Neuronal stem cell (in vitro differentiated cells): ENCODE results near the gene ADD3.

Experiments
- DNase-seq: peaks from one replicate; pipeline ENCODE4 v3.0.0-alpha.2; 2013; ENCODE audit warnings: low spot score
- H2AFZ ChIP-seq: one replicate; pipeline ENCODE4 v1.6.1; 2013; ENCODE audit warnings: mild to moderate bottlenecking, low read length, inconsistent platforms
- H2AK5ac ChIP-seq: 2 replicates; pipeline ENCODE4 v1.6.1; 2013; ENCODE audit warnings: low read depth, mild to moderate bottlenecking, inconsistent platforms, low read length, moderate library complexity, mixed read lengths
- H2BK120ac ChIP-seq: 2 replicates; pipeline ENCODE4 v1.6.1; 2013; ENCODE audit warnings: low read depth, mild to moderate bottlenecking, inconsistent platforms, low read length, moderate library complexity, mixed read lengths
- H2BK12ac ChIP-seq: one replicate; pipeline ENCODE4 v1.6.1; 2013; ENCODE audit warnings: low read length, inconsistent platforms
- H2BK15ac ChIP-seq: 2 replicates; pipeline ENCODE4 v1.6.1; 2013; ENCODE audit warnings: mild to moderate bottlenecking, low read length, inconsistent platforms, mixed read lengths
- H2BK5ac ChIP-seq: one replicate; pipeline ENCODE4 v1.6.1; 2013; ENCODE audit warnings: inconsistent platforms, mild to moderate bottlenecking, low read length, moderate library complexity
- H3K14ac ChIP-seq: one replicate; pipeline ENCODE4 v1.6.1; 2013; ENCODE audit warnings: low read length, inconsistent platforms
- H3K18ac ChIP-seq: 2 replicates; pipeline ENCODE4 v1.6.1; 2013; ENCODE audit warnings: low read length, inconsistent platforms
- H3K23ac ChIP-seq: 2 replicates; pipeline ENCODE4 v1.6.1; 2013; ENCODE audit warnings: low read depth, mild to moderate bottlenecking, mixed read lengths, low read length, inconsistent platforms; ENCODE audit not compliant: poor library complexity
- H3K27ac ChIP-seq: replicated peaks from 3 replicates; pipeline ENCODE4 v1.5.1; 2013; ENCODE audit warnings: low read length, inconsistent platforms
- H3K27me3 ChIP-seq, 3 experiments: 2 replicates each; pipeline ENCODE4 v1.6.1; 2013; ENCODE audit warnings: low read length in 3 of 3, mild to moderate bottlenecking in 2 of 3, inconsistent platforms in 1 of 3, low read depth in 1 of 3, mixed read lengths in 1 of 3, moderate library complexity in 1 of 3; ENCODE audit not compliant: control insufficient read depth in 3 of 3, insufficient read depth in 3 of 3
- H3K36me3 ChIP-seq, 2 donors: replicated peaks in 1 of 2; 2 replicates each; pipeline ENCODE4 v1.6.1; 2013; ENCODE audit warnings: low read length in 2 of 2; ENCODE audit not compliant: control insufficient read depth in 2 of 2, insufficient read depth in 2 of 2
- H3K4ac ChIP-seq: 2 replicates; pipeline ENCODE4 v1.6.1; 2013; ENCODE audit warnings: inconsistent platforms, mild to moderate bottlenecking, low read length, moderate library complexity
- H3K4me1 ChIP-seq, 2 donors: 1 replicate in 1 of 2; 2 replicates in 1 of 2; pipeline ENCODE4 v1.6.1; 2013; ENCODE audit warnings: low read length in 2 of 2, low read depth in 1 of 2; ENCODE audit not compliant: control insufficient read depth in 2 of 2, insufficient read depth in 1 of 2
- H3K4me2 ChIP-seq: one replicate; pipeline ENCODE4 v1.6.1; 2013; ENCODE audit warnings: mild to moderate bottlenecking, low read length, inconsistent platforms; ENCODE audit not compliant: insufficient read depth, poor library complexity, severe bottlenecking
- H3K4me3 ChIP-seq, 2 donors: 2 replicates each; pipeline ENCODE4 v1.5.1; 2013; ENCODE audit warnings: low read length in 2 of 2, mild to moderate bottlenecking in 2 of 2, inconsistent platforms in 1 of 2, moderate library complexity in 1 of 2
- H3K79me1 ChIP-seq: one replicate; pipeline ENCODE4 v1.6.1; 2013; ENCODE audit warnings: low read depth, mild to moderate bottlenecking, inconsistent platforms, low read length, moderate library complexity
- H3K9ac ChIP-seq: one replicate; pipeline ENCODE4 v1.6.1; 2013; ENCODE audit warnings: mild to moderate bottlenecking, low read depth, low read length, inconsistent platforms; ENCODE audit not compliant: poor library complexity
- H3K9me3 ChIP-seq, 2 donors: replicated peaks in 1 of 2; 2 replicates each; pipeline versions ENCODE3 to v1.6.1; 2013; ENCODE audit warnings: low read length in 2 of 2, mild to moderate bottlenecking in 2 of 2, inconsistent platforms in 1 of 2, low read depth in 1 of 2, mixed read lengths in 1 of 2, moderate library complexity in 1 of 2; ENCODE audit not compliant: control insufficient read depth in 2 of 2, insufficient read depth in 1 of 2
- H4K8ac ChIP-seq: one replicate; pipeline ENCODE4 v1.6.1; 2013; ENCODE audit warnings: low read depth, mild to moderate bottlenecking, inconsistent platforms, low read length, moderate library complexity
- H4K91ac ChIP-seq: one replicate; pipeline ENCODE4 v1.6.1; 2013; ENCODE audit warnings: low read length, low read depth, mild to moderate bottlenecking, inconsistent platforms; ENCODE audit not compliant: poor library complexity
- whole genome bisulfite sequencing, 2 donors: extraction: QIAGEN DNeasy Blood & Tissue Kit; methylation state at CpG; one replicate each; pipeline ENCODE4 v1.1.7; 2013; ENCODE audit warnings: missing lambda C conversion rate in 2 of 2, mixed read lengths in 1 of 2; ENCODE audit not compliant: insufficient read length in 2 of 2, insufficient replicate concordance in 1 of 2; ENCODE audit errors: extremely low coverage in 2 of 2; 5-methylcytosine and 5-hydroxymethylcytosine counted together

Gene ADD3

GRCh38 chr10:110151971-110152370 is 144.2 kb downstream of the ADD3 start:
- Histone ChIP-seq H2AK5ac (peak overlapping the region; percentile 85), H3K27me3 (peaks cover 0 to 18% (median 0%) of the 10 kb centered on the region in 3 experiments), H2AFZ (peak overlapping the region; percentile 78), H3K9me3 (no peaks in the 10 kb centered on the region), H4K8ac (no peak overlapping the region), H2BK5ac (peak overlapping the region; percentile 93), H3K4me3 (no peak overlapping the region), H3K18ac (peak overlapping the region; percentile 96), H3K4me2 (no peak overlapping the region), H2BK12ac (no peak overlapping the region), H3K27ac (peak overlapping the region; percentile 71), H4K91ac (no peak overlapping the region), H3K9ac (peak overlapping the region; percentile 55), H3K79me1 (no peaks in the 10 kb centered on the region), H3K4me1 (peaks cover 25 to 31% of the 10 kb centered on the region in 2 donors), H3K36me3 (no peaks in the 10 kb centered on the region), H2BK120ac (peak overlapping the region; percentile 93), H3K4ac (no peak overlapping the region), H2BK15ac (peak overlapping the region; percentile 98), H3K23ac (peak overlapping the region; percentile 66), H3K14ac (no peak overlapping the region)
- WGBS, 2 donors = no CpG with 5 or more reads among the region's 6 CpGs
- peak; percentile 33 for DNase-seq

- Histone ChIP-seq H2BK120ac (no peak overlapping the region), H3K27me3 (peaks cover 0 to 24% (median 0%) of the 10 kb centered on the region in 3 experiments), H3K4me3 (no peak overlapping the region), H3K23ac (no peak overlapping the region), H3K79me1 (no peaks in the 10 kb centered on the region), H3K4ac (no peak overlapping the region), H3K4me2 (no peak overlapping the region), H2BK15ac (no peak overlapping the region), H2AFZ (no peak overlapping the region), H2BK12ac (peak overlapping the region; percentile 14), H3K14ac (no peak overlapping the region), H3K4me1 (peaks cover 23 to 25% of the 10 kb centered on the region in 2 donors), H2AK5ac (no peak overlapping the region), H4K8ac (no peak overlapping the region), H3K27ac (no peak overlapping the region), H3K36me3 (no peaks in the 10 kb centered on the region), H3K18ac (no peak overlapping the region), H3K9ac (no peak overlapping the region), H2BK5ac (no peak overlapping the region), H3K9me3 (no peaks in the 10 kb centered on the region), H4K91ac (no peak overlapping the region)
- no peak for DNase-seq
- no CpG with 5 or more reads among the region's 7 CpGs for WGBS, 2 donors
Observed at GRCh38 chr10:110153396-110153795, 145.6 kb downstream of the ADD3 start.

- no peaks in the 10 kb centered on the region for H3K9me3 ChIP-seq
- H3K14ac ChIP-seq = no peak overlapping the region
- H2BK15ac ChIP-seq = no peak overlapping the region
- H2AFZ ChIP-seq = no peak overlapping the region
- no peak overlapping the region for H3K4me2 ChIP-seq
- H4K8ac ChIP-seq = no peak overlapping the region
- H2BK120ac ChIP-seq = no peak overlapping the region
- no peak overlapping the region for H2AK5ac ChIP-seq
- peaks cover 16 to 19% of the 10 kb centered on the region in 2 donors for H3K4me1 ChIP-seq
- H3K18ac ChIP-seq = no peak overlapping the region
- no peak overlapping the region for H3K4ac ChIP-seq
- DNase-seq = no peak
- no peaks in the 10 kb centered on the region for H3K79me1 ChIP-seq
- H2BK12ac ChIP-seq = no peak overlapping the region
- H3K23ac ChIP-seq = no peak overlapping the region
- no peak overlapping the region for H3K27ac ChIP-seq
- no peaks in the 10 kb centered on the region for H3K36me3 ChIP-seq
- no peak overlapping the region for H3K9ac ChIP-seq
- H3K4me3 ChIP-seq = no peak overlapping the region
- H4K91ac ChIP-seq = no peak overlapping the region
- H2BK5ac ChIP-seq = no peak overlapping the region
- H3K27me3 ChIP-seq = peaks cover 0 to 13% (median 0%) of the 10 kb centered on the region in 3 experiments
- no CpG with 5 or more reads among the region's 8 CpGs for WGBS, 2 donors
Observed at GRCh38 chr10:110156046-110156445, 148.3 kb downstream of the ADD3 start.

- DNase-seq = no peak
- Histone ChIP-seq H3K4me1 (peaks cover 2 to 6% of the 10 kb centered on the region in 2 donors), H2BK15ac (no peak overlapping the region), H3K4me2 (no peak overlapping the region), H2BK120ac (no peak overlapping the region), H4K8ac (no peak overlapping the region), H3K4me3 (no peak overlapping the region), H3K9ac (no peak overlapping the region), H2AK5ac (no peak overlapping the region), H4K91ac (no peak overlapping the region), H3K23ac (no peak overlapping the region), H3K4ac (no peak overlapping the region), H2BK12ac (no peak overlapping the region), H3K36me3 (no peaks in the 10 kb centered on the region), H2AFZ (no peak overlapping the region), H3K9me3 (no peaks in the 10 kb centered on the region), H3K14ac (no peak overlapping the region), H3K27me3 (peaks cover 0 to 21% (median 0%) of the 10 kb centered on the region in 3 experiments), H2BK5ac (no peak overlapping the region), H3K79me1 (no peaks in the 10 kb centered on the region), H3K18ac (no peak overlapping the region), H3K27ac (no peak overlapping the region)
- WGBS, 2 donors = no CpG with 5 or more reads among the region's 11 CpGs
Observed at GRCh38 chr10:110158051-110159005, 150.5 kb downstream of the ADD3 start.
